HG02798 (cell line): ENCODE results near the gene RSPH6A.

ENCODE experiments used
- ATAC-seq: cut with Tn5 transposase; IDR thresholded peaks from one replicate; pipeline ENCODE4 v1.9.1; 2021; ENCODE audit warnings: mild to moderate bottlenecking; ENCODE audit not compliant: unreplicated experiment, poor library complexity

The RSPH6A gene

DNA sequence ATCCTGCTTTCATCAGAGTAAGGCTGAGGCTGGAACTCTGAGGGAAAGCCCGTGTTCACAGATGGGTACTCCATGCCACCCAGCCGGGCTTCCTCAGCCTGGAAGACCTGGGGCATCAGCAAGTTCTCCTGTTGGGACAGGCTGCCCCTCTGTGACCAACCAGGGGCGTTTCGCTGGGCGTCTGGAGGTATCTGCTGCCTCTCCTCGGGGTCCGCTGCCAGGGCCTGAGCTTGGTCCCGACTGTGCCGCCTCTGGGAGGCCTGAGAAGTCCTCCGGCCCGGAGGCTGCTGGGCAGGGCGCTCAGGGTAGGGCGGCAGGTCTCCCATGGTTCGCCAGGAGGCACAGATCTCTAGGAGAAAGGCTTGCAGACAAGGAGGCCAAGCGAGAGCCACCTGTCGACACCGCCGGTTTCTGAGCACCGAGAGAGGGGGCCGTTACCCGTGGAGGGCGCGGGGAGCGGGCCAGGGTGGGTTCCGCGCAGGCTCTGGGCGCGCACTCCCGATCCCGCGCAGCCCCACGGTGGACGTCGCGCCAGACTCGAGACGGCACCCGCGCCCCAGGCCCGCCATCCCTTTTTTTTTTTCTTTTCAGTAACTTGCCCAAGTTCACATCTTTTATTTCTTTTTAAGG, at the start of gene RSPH6A:
RSPH6A (minus strand) TSS at position 458 of the 630 bp plus-strand sequence; CDS start at position 326, 132 bp downstream.
- ATAC-seq, result no peak

DNA sequence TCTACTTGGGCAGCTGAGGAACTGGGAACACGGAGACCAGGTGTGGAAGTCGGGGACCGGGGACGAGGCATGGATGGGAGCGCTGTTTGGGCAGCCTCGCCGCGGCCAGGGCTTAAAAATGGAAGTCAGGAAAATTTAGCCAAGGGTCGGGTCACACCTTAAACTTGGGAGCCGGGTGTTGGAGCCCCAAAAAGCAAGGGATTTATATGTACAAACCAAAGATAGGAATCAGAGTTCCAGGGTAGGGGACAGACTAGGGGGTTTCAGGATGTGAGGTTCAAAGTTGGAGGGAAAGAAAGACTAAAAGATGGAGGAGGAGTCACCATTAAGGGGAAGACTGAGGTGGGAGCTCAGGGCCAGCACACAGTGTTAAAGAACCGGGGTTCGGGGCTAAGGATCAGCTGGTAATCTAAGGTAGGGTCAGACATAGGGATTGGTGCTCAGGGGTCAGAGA, 49.5 kb upstream of the RSPH6A start:
- no peak for ATAC-seq

DNA sequence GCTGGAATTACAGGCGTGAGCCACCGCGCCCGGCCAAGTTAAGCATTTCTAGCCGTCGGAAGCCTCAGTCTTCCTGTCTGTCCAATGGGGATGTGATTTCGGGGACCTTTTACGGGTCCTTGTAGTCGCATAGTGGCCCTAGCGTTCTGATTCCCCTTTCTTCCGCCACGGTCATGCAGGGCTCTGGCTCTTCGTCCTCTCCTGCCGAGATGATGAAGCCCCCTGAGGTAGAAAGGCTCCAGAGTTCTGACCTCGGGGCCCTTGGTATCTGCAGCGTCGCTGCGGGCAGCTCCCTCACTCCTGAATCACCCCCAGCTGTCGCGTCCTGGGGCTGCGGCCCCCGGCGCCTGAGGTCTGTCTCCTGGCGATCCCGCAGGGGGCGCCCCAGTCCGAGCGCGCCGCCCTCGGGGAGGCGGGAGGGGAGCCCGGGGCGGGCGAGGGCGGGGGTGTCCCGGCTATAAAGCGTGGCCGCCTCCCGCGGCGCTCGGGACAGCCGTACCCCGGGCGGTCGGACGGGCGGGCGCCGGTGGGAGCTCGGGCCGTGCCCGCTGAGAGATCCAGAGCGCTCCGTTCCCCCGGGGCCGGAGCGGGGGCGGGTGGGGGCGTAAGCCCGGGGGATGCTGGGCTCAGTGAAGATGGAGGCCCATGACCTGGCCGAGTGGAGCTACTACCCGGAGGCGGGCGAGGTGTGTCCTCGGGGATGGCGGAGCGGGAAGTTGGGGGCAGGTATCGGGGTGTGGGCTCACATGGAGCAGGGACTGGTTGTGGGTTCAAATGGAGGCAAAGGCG, 48.9 kb upstream of the RSPH6A start, which contains the start of gene FOXA3:
FOXA3 (plus strand) TSS at position 487 of the 789 bp plus-strand sequence; CDS start at position 618, 131 bp downstream.
- peak; percentile 37 for ATAC-seq

DNA sequence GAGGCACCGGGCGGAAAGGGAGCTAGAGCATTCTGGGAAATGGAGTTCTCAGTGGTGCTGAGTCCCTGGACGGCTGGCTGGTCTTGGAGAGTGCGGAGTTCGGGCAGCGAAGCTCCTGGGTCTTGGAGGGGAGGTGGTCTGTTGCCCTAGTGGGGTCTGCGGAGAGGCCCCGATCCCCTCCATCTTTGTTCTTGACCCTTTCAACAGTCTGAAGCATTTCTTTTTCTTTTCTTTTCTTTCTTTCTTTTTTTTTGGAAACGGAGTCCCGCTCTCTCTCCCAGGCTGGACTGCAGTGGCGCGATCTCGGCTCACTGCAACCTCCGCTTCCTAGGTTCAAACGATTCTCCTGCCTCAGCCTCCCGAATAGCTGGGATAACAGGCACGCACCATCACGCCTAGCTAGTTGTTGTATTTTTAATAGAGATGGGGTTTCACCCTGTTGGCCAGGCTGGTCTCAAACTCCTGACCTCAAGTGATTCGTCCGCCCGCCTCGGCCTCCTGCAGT, 48.3 kb upstream of the RSPH6A start:
- ATAC-seq, result no peak

DNA sequence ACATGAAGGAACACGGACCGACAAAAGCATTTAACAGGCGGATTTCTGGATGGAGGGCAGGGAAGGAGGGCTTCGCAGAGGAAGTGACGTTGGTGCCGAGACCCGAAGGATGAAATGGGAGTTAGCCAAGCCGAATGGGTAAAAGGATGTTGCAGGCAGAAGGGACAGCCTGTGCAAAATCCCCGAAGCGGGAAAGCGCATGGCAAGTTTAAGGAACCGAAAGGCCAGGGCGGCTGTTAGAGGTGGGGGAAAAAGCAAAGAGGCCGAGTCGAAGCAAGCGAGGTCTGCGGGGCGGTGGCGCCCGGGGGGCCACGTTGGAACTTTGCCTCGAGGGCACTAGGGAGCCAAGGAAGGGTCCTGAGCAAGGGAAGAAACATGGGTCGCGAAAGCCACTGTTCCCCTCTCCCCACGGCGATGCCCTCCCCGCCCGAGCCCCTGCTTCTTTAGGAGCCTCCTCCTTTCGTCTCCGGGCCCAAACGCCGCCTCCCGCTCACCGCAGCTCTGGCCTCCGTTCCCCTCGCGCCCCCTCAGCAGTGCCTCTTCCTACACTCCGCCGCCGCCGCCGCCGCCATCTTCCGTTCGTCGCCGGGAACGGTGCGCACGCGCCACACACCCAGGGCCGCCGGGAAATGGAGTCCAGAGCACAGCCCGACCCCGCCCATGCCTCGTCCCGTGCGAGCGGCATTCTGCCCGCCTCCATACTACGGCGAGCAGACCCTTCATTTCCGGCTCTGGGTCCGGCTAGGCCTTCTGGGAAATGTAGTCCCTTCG, 47.6 kb upstream of the RSPH6A start, which contains the start of gene SYMPK:
SYMPK (minus strand) TSS at position 584 of the 771 bp plus-strand sequence. CDS start 8,652 bp downstream, outside the sequence.
- peak; percentile 94 for ATAC-seq

DNA sequence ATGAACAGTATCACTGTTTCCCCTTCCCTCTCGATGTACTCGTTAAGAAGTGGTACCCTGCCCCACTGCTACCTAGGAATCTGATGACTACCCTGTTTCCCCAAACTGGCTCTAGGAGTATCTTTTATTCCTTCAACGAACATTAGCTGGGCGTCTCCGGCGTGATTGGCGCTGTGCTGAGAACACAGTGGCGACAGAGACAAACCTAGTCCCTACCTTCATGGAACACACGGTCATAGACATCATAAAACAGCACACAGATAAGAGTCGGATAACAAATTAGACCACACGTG, 47.1 kb upstream of the RSPH6A start:
- no peak for ATAC-seq

DNA sequence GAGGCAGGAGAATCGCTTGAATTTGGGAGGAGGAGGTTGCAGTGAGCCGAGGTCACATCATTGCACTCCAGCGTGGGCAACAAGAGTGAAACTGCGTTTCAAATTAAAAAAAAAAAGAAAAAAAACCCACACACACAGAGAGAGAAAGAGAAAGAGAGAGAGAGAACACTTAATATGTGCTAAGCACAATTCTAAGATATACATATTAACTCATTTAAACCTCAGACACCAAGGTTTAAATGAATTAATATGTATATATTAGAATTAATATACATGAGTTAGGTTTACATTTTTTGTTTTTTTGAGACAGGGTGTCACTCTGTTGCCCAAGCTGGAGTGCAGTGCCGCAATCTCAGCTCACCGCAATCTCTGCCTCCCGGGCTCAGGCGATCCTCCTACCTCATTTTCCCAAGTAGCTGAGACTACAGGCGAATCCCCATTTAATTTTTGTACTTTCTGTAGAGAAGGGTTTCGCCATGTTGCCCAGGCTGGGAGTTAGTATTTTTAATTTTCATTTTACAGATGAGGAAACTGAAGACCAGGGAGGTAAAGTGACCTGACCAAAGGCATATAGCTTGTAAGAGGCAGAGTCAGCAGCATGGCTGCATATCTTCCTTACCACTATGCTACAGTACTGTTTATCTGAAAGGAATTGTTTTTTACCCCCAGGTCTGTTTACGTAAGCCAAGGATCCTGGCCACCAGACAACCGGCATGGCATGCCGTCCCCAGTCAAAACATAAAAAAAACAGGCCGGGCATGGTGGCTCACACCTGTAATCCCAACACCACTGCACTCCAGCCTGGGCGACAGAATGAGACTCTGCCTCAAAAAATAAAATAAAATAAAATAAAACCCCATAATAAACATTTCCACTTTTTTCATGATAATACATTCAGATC, 45.5 kb upstream of the RSPH6A start:
- no peak for ATAC-seq

DNA sequence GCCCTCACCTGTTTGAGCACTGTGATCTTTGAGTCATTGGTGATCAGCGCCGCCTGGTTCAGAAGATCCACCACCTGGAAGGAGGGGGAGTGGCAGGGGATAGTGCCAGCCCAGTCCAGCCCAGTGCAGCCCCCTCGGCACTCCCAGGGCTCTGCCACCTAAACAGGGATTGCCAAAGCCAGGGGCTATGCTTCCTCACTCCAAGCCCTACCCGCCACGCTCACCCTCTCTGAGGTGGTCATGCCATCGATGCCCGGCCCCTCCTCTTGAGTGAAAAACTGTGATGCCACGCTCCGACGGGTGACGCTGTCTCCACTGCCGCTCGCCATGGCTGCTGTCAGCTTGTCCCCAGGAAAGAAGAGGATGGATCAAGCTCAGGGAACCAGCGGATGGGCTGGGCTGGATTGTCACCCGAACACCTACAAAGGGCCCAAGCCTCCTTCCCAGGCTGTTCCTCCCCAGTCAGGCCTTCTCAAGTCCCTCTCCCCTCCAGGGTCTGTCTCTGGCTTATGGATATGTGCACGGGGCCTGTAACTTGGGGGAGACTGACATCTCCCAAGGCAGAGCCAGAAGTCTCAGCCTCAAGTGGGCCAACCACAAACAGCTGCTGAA, 39.2 kb upstream of the RSPH6A start:
- ATAC-seq, result no peak

DNA sequence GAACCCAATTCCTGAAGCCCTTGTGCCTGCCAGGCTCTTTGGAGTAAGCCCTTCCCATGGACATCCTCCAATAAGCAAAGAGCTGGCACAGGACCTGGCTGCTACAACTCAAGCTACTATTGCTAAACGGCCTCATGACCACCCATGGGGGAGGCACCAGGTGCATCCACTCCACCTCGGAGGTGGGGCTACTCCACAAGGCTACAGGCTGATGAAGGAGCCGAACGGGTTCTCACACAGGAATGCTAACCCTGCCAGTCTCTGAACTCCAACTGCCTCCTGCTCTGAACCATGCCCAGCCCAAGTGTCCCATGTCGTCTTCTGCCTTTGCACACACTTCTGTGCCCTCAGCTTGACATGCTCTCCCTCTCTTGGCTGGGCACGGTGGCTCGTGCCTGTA, 37.9 kb upstream of the RSPH6A start:
- no peak for ATAC-seq

DNA sequence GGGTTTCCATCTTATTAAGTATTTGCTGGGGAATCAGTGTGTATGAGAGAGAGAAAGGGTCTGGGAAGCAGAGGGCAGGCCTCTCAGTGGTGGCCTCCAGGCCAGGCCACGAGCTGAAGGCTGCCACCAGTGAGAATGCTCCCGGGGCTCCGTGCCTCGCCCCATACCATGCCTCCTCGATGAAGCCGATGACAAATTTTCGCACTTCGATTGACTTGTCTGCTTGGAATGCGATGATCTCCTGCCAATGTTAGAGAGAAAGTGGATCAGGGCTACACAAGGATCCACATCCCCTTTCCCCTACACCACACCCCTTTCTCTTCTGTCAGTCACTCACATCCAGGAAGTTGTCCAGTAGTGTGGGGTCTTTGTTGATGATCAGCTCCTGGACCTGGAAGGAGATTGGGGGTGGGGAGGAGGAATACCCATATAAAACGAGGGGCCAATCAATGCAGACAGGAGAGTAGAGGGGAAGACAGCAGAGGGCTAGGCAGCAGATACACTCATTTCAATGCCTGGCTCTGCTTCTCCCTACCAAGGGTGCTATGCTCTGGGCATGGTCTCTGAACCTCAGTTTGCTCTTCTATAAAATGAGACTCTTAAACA, 37.1 kb upstream of the RSPH6A start:
- no peak for ATAC-seq

DNA sequence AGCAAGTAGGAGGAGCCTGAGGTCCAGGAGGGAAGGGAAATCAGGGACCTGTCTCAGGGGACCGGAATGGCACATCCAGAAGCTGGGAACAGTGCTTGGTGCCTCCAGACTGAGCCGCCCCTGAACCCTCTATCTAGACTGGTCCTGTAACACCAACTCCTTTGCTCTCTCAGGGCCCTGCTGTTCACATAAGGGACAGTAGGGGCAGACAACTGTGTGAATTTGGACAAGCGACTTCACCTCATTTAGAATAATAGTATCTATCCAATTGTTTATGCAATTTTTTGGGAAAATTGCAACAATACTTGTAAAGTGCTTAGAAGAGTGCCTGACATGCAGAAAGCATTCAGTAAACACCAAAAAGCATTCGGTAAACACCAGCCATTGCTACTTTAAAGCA, 33.8 kb upstream of the RSPH6A start:
- ATAC-seq, result no peak

DNA sequence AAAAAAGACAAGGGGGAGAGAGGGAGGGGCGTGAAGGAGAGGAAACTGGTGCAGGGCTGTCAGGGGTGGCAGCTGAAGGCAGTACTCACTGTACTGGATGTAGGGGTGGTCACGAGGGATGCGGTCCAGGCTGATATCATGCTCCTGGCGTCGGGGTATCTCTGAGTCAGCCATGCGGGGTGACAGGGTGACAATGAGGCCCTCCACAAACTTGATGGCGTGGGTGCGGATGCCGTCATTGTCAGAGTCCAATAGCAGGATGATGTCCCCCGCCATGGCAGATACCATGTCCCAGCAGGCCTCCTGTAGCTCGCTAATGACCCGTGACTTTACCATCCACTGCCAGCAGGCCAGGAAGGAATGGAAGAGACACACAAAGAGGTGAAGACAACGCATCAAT, 32.6 kb upstream of the RSPH6A start:
- no peak for ATAC-seq

DNA sequence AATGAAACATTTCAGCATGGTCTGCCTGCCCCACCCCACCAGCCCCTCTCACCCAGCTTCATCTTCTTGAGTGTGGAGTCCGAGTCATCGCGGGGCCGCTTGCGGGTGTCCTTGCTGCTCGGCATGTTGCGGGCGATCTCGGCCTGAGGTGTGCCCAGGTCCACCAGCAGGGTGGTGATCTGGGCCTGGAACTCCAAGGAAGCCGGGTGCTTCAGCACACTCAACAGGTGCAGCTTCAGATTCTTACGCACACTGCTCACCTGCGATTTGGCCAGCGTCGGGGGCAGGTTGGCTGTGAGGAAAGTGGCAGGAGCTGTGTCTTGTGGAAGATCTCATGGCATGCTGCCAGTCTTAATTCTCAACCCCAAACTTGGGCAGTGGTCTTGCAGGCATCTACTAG, 27.1 kb upstream of the RSPH6A start:
- no peak for ATAC-seq

DNA sequence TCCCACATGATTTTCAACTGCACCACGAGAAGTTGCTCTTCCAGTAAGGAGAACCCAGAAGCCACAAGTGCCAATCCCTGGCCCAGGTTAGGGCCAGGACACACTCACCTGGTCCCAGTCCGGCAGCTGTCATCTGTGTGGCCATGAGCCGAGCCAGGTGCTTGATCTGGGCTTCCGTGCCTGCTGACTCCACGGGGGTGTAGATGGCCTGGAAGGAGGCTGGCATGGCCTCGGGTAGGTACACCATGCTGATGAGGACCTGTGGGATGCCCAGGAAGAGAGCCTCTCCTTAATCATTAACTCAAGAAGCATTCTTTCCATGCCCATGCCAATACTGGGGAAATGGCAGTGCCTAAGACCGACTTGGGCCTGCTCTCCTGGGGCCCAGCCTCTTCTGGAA, 19.9 kb upstream of the RSPH6A start:
- ATAC-seq, result no peak

DNA sequence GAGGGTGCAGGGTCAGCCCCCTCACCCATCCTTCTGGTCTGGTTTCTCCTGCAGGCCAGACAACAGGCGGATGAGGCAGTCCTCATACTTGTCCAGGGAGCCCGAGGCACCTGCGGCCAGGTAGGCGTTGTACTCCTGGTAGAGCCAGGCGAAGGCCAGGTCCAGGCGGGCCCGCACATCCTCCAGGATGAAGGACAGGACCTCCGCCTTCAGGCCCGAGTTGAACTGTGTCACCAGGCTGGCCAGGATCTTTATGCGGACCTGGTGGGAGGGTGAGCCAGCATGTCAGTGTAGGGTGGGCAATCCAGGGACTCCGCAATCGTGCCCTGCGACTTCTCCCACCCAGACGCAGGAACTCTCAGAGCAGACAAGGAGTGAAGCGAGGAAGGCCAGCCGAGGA, 13.8 kb upstream of the RSPH6A start:
- ATAC-seq, result no peak

DNA sequence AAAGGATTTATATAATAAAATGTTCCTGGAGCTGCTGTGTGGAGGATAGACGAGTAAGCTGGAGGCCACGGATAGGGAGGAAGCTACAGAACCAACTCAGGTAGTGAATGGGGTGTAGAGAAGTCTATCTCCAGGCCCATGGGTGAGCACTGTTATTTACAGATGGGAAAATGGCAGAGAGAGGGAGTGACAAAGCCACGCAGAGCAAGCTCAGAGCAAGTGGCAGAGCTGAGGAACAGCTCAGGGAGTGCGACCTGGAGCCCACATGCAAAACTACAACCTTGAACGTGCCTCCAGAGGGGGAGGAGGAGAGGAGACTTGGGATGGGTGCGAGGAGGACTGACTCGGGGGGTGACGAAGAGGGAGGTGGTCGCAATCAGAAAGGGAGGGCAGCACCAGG, 13.4 kb upstream of the RSPH6A start:
- no peak for ATAC-seq

DNA sequence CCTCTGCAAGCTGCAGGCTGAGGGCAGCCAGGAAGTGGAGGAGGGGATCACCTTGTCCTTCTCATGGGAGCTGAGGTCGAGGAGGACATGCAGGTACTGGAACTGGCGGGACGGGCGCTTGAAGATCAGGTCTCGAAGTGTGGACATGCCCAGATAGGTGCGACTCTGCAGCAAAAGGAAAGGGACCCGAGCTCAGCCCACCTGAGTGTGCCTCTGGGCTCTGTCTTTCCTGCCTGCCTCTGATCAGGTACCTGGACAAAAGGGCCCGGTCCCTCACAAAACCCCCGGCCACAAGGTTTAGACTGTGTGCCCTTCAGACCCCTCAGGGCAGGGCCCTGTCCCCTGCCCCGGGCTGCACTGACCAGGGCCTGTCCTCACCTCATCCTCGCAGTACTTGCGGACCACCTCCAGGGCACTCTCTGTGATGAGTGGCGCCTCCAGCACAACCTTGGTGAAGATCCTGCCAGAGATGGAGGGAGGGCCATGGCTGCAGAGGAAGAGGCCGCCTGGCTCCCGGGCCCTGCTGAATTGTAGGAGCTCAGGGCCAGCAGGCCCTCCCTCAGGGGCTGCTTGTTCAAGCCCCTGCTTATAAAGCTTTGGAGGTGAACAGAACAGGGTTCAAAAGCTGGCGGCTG, 12.5 kb upstream of the RSPH6A start:
- no peak for ATAC-seq

DNA sequence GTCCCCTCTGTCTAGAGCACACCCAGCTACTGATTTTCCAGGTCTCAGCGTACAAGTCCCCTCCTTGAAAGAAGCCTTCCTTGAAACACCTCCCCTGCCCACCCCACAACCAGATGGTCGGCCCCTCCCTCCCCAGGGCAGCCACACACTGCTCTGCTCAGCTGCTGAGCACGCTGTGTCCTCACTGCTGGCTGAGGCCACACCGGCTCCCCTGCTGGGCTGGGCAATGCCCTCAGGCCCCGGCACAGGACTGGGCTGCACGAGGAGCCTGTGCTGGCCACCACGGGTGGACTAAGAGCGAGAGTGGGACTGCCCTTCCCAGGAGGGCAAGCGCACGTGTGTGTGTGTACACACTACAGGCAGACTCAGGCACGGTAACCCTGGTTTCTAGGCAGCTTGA, 11.8 kb upstream of the RSPH6A start:
- no peak for ATAC-seq
